HFFc6 (cell line): ENCODE data around the gene CPT1C. TPM values are rescaled to one million over a fixed set of nuclear protein-coding genes. Genes with fewer than 3 reads are reported as not detected.

Experiments used
- DNase-seq: peaks from one replicate; pipeline ENCODE4 v3.0.0-alpha.2; 2018
- H3K27ac Mint-ChIP-seq: 2 replicates; pipeline ENCODE4 v1.8.0; 2020; ENCODE audit warnings: mild to moderate bottlenecking, mixed read lengths
- H3K27me3 Mint-ChIP-seq: 2 replicates; pipeline ENCODE4 v1.8.0; 2021; ENCODE audit warnings: mild to moderate bottlenecking, moderate library complexity, mixed read lengths; ENCODE audit not compliant: insufficient read depth
- H3K36me3 Mint-ChIP-seq: 2 replicates; pipeline ENCODE4 v1.8.0; 2021; ENCODE audit warnings: low read depth, mixed read lengths
- H3K4me1 Mint-ChIP-seq: 2 replicates; pipeline ENCODE4 v1.8.0; 2020; ENCODE audit warnings: low read depth, mixed read lengths
- H3K4me3 Mint-ChIP-seq: 2 replicates; pipeline ENCODE4 v1.8.0; 2020; ENCODE audit warnings: mild to moderate bottlenecking, moderate library complexity, mixed read lengths
- H3K9me3 Mint-ChIP-seq: 2 replicates; pipeline ENCODE4 v1.8.0; 2020; ENCODE audit warnings: mild to moderate bottlenecking, mixed read lengths
- CTCF ChIP-seq: fragments of 200-600 bp; sonication (generic); IDR thresholded peaks from 2 replicates; pipeline ENCODE4 v1.5.0; 2021; ENCODE audit warnings: antibody characterized with exemption, mild to moderate bottlenecking
- total RNA-seq, 6 experiments: library from RNA; stranded (reverse); fragmentation: NEBNext Ultra II Directional; extraction: Animal tissue kit (Norgen Biotek cat#: 25700); gene quantifications; 2 replicates in 1 of 6; 3 replicates in 5 of 6; pipeline ENCODE4 v1.2.3, GENCODE V29; 2021

CPT1C gene
- total RNA-seq, 6 experiments from 2014 or later: 32.7 to 42.6 (median 36.4) TPM

- TF ChIP-seq CTCF: no peak
- DNase-seq: no peak
- Mint-ChIP-seq H3K27ac (no peak overlapping the region), H3K4me3 (no peak overlapping the region), H3K4me1 (peaks cover 33% of the 10 kb centered on the region), H3K9me3 (no peaks in the 10 kb centered on the region), H3K27me3 (peaks cover 11% of the 10 kb centered on the region), H3K36me3 (peaks cover 27% of the 10 kb centered on the region)
These were observed 44.9 kb upstream of the CPT1C start for GRCh38 chr19:49645995-49646394.

GRCh38 chr19:49646586-49646985 is 44.3 kb upstream of the CPT1C start:
- no peak overlapping the region for H3K4me3 Mint-ChIP-seq
- peaks cover 27% of the 10 kb centered on the region for H3K4me1 Mint-ChIP-seq
- H3K9me3 Mint-ChIP-seq: no peaks in the 10 kb centered on the region
- H3K27me3 Mint-ChIP-seq: peaks cover 7% of the 10 kb centered on the region
- H3K36me3 Mint-ChIP-seq: peaks cover 25% of the 10 kb centered on the region
- no peak for TF ChIP-seq CTCF
- H3K27ac Mint-ChIP-seq: no peak overlapping the region
- no peak for DNase-seq

- H3K4me3 Mint-ChIP-seq: no peak overlapping the region
- DNase-seq: no peak
- TF ChIP-seq CTCF: no peak
- H3K9me3 Mint-ChIP-seq: no peaks in the 10 kb centered on the region
- peaks cover 4% of the 10 kb centered on the region for H3K27me3 Mint-ChIP-seq
- H3K27ac Mint-ChIP-seq: no peak overlapping the region
- no peaks in the 10 kb centered on the region for H3K4me1 Mint-ChIP-seq
- peaks cover 16% of the 10 kb centered on the region for H3K36me3 Mint-ChIP-seq
These were observed 39.7 kb upstream of the CPT1C start for GRCh38 chr19:49651029-49651819.

GRCh38 chr19:49651820-49652550 is 38.9 kb upstream of the CPT1C start:
- H3K27me3 Mint-ChIP-seq: peaks cover 4% of the 10 kb centered on the region
- no peak overlapping the region for H3K27ac Mint-ChIP-seq
- peaks cover 12% of the 10 kb centered on the region for H3K36me3 Mint-ChIP-seq
- no peaks in the 10 kb centered on the region for H3K4me1 Mint-ChIP-seq
- H3K9me3 Mint-ChIP-seq: no peaks in the 10 kb centered on the region
- no peak for TF ChIP-seq CTCF
- no peak overlapping the region for H3K4me3 Mint-ChIP-seq
- no peak for DNase-seq

GRCh38 chr19:49652551-49653465 is 38.1 kb upstream of the CPT1C start:
- Mint-ChIP-seq H3K9me3 (no peaks in the 10 kb centered on the region), H3K27me3 (peaks cover 4% of the 10 kb centered on the region), H3K27ac (no peak overlapping the region), H3K4me3 (no peak overlapping the region), H3K4me1 (no peaks in the 10 kb centered on the region), H3K36me3 (peaks cover 15% of the 10 kb centered on the region)
- no peak for TF ChIP-seq CTCF
- no peak for DNase-seq
